HTR-8/SVneo (cell line): ENCODE results near the gene D2HGDH.
"Not testable (repeated sequence)": the region's sequence is repeated elsewhere in the genome, so short reads cannot be mapped to it uniquely, and the experiment has no call there.

Source experiments
- DNase-seq: peaks from one replicate; pipeline ENCODE4 v3.0.0; 2011; ENCODE audit warnings: low spot score, mixed read lengths; ENCODE audit not compliant: insufficient read length
- FAIRE-seq: peaks from 2 replicates; lab custom pipeline; 2011; peaks lifted over from hg19 to GRCh38; lab: Jason Lieb, UNC

Gene D2HGDH

DNA sequence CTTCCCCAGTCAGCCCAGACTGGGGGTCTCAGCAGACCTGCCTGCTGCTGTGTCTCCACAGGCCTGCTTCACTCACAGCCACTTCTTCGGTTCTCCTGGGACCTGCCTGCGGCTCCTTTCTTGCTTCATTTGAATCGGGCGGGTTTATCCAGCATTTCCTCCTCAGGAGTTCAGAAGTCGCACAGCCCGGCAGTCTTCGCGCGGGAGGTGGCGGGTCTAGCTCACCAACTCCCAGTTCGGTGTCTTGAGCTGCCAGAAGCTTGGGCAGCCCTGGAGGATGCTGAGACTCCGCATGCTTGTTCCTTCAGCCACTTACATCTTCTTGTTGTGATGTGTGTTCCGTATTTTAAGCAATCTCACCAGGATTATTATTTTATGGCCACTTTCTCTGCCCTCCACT is 10.8 kb downstream of the D2HGDH start:
- DNase-seq: no peak
- no peak for FAIRE-seq

DNA sequence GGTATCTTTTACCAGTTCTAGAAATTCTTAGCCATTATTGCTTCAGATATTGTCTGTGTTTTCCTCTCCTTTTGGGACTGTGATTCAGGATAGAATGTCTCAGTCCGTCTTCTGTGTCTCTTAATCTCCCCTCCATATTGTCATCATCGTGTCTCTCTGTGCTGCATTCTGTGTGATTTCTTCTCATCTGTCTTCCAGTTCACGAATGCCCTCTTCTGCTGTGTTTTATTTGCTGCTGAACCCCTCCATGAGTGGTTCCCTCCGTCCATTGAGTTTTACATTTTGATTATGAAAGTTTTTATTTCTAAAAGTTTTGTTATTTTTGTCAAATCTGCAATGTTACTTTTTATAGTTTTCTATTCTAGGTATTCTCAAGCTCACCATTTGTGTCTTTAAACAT is 11.7 kb downstream of the D2HGDH start:
- FAIRE-seq: no peak
- no peak for DNase-seq

DNA sequence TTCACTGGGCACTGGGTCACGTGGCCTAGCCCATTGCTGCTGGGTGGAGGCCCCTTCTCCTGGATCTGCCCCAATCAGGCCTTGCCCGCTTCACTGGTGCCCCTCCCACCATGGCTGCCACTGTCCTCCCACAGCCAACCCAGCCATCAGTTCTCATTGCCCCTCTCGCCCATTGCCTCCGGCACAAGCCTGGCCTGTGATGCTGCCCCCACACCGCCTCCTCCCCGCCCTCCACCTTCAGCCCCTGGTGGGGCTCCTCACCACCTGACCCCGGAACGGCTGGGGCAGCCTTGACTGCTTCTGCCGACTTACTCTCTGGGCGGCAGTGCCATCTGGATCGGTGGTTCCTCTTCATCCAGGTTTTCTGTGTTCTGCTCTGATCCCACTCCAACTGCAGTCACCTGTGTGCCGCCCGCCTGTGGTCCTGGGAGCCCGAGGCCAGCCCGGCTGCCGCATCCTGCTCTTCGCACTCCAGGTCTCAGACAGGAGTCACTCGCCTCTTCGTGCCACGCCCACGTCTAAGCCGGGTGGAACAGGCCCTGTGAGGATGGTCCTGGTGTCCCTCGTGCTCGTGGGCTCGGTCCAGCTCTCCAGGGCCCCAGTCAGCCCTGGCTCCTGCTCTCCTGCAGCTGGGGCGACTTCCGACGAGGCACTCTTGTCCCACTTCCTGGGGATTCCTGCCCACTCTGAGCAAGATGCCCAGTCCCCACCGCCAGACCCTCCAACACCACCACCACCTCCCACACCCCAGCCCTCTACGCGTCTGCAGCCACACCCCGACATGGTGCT is 14.2 kb downstream of the D2HGDH start:
- no peak for FAIRE-seq
- DNase-seq: no peak

DNA sequence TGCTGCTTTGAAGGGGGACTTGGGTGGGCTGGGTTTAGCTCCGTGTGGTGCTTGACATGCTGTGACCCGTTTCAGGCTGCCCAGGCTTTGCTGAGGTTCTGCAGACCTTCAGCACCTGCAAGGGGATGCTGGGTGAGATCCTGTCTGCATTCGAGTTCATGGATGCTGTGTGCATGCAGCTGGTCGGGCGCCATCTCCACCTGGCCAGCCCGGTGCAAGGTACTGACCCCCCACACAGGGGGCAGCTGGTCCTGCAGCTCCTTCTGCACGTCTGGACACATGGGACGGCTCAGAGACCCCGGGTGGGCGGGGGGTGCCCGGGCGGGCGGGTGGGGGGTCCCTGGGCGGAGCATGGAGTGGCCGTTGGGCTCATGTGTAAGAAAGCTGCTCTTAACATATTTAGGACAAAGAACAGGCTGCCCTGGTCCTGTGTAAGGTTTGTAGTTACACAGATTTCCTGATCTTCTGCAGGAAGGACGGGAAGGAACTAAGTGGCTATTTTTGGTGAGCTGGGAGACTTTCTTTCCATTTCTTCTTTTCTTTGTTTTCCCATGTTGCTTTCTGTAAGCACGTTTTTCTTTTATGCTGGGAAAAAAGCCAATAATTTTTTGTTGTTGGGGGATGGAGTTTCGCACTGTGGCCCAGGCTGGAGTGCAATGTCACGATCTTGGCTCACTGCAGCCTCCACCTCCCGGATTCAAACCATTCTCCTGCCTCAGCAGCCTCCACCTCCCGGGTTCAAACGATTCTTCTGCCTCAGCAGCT is 15.8 kb downstream of the D2HGDH start:
- DNase-seq (no peak), FAIRE-seq (no peak)

DNA sequence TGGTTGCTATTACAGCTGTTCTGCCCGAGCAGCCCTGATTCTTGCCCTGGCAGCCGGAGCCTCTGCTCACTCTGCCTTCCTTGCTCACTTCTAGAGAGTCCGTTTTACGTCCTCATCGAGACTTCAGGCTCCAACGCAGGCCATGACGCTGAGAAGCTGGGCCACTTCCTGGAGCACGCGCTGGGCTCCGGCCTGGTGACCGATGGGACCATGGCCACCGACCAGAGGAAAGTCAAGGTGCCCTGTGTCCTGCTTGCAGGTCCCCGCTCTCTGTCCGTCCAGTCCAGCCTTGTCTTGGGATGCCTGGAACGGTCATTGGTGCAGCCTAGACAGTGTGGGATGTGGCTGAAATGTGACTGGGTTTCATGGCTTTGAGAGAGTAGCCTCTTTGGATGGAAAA is 16.7 kb downstream of the D2HGDH start:
- DNase-seq (no peak), FAIRE-seq (no peak)

DNA sequence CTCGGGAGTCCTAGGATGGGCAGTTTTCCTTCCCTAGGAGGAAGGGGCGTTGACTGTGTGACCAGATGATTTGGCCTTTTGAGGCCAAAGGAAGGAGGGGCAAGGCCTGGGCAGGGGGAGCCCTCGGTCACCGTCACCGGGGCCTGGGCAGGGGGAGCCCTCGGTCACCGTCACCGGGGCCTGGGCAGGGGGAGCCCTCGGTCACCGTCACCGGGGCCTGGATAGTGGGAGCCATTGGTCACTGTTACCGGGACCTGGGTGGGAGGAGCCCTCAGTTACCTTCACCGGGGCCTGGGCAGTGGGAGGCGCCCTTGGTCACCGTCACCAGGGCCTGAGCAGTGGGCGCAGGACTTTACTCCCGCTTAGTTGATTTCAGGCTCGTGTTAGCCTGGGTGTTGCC is 17.3 kb downstream of the D2HGDH start:
- FAIRE-seq: no peak
- DNase-seq: no peak

DNA sequence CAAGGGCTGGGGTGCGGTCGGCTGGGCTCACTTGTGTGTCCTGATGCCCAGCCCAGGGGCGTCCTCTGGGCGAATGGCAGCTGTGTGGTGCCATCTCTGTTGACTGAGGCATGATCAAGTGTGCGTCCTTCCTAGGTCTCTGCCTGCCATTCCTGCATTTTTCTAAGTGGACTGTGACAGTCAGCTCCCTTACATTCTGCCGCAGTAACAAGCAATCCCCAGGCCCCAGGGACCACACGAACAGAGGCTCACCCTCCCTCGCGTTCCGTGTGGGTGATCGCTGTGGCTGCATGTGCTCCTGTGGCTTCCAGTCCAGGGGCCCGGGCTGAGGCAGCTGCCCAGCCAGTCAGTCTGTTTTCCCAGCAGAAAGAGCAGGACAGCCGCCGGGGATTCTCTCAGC is 17.8 kb downstream of the D2HGDH start:
- FAIRE-seq: no peak
- no peak for DNase-seq

DNA sequence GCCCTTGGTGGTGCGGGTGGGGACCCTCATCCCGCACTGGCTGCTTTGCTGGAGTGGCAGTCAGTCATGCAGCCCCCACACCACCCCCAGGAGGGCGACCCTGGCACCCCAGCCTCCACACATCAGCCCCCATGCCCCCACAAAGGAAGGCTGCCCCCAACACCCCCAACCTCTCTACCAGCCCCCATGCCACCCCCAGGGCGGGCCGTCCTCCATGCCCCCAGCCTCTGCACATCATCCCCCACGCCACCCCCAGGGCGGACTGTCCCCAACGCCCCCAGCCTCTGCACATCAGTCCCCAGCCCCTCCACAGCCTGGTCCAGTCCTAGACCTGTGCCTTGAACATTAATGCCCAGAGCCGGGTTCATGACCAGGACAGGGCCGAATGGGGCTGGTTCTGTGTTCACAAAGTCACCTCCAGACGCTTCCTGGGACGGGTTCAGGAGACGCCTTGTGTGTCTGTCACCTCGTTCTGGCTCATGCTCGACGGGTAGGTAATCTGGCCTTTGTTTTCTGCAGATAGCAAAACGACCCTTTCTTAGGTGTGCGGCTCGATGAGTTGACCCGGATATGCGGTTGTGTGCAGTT is 18.4 kb downstream of the D2HGDH start:
- DNase-seq (no peak), FAIRE-seq (no peak)

DNA sequence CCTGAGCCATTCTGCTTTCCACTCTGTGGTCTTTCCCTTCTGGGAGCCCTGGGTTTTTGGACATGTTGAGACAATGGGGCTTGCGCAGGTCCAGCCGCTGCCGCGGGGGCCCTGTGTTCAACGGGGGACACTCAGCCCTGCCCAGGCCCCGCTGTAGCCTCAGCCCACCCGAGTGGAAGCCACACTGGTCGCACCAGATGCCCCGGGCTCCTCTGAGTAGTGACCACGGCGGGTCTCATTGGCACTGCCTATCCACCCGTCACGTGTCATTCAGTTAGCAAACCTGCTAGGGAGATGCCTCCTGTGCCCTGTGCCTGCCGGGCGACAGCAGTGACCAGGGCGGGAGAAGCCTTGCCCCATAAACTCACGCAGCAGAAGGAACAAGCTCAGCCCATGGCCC is 19.1 kb downstream of the D2HGDH start:
- FAIRE-seq (no peak), DNase-seq (no peak)

DNA sequence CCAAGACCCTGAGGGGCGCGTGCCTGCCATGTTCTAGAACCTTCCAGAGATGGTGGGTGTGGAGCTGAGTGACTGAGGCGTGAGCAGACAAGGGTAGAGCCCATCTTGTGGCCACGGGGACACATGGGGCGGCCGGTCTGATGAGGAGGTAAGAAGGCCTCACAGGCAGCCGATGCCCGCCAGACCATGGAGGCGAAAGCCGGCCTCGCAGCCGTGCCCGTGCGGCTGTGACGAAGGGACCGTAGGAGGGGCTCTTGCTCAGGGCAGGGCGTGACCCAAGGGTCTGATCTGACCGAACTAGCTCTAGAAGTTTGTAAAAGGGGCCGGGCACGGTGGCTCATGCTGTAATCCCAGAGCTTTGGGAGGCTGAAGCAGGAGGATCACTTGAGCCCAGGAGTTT is 19.6 kb downstream of the D2HGDH start:
- FAIRE-seq (no peak), DNase-seq (no peak)

DNA sequence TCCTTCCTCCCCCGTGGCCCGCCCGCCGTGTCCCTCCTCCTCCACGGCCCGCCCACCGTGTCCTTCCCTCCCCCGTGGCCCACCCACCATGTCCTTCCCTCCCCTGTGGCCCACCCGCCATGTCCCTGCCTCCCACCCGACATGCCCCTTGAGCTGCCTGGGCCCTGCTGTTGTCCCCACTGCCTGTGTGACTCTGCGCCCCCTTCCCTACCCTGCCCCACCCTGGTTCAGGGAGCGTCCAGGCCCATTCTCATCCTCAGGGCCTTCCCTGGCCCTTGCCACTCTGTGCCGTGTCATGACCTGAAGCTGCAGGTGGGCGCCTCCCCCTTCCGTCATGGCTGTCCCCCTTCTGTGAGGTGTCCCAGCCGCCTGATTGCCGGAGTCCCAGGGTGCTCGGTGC is 20.7 kb downstream of the D2HGDH start:
- DNase-seq (no peak), FAIRE-seq (no peak)

DNA sequence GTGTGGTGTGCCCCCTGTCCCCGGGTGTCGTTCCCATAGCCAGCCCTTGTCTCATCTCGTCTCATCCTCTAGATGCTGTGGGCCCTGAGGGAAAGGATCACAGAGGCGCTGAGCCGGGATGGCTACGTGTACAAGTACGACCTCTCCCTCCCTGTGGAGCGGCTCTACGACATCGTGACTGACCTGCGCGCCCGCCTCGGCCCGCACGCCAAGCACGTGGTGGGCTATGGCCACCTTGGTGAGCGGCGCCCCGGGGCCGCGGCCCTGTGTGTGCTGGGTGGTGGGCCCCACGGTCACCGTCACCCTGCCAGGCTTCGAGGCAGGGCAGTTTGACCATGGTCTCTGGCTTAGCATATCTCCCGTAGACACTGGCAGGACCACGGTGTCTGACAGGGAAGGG is 21.3 kb downstream of the D2HGDH start:
- DNase-seq (no peak), FAIRE-seq (no peak)

DNA sequence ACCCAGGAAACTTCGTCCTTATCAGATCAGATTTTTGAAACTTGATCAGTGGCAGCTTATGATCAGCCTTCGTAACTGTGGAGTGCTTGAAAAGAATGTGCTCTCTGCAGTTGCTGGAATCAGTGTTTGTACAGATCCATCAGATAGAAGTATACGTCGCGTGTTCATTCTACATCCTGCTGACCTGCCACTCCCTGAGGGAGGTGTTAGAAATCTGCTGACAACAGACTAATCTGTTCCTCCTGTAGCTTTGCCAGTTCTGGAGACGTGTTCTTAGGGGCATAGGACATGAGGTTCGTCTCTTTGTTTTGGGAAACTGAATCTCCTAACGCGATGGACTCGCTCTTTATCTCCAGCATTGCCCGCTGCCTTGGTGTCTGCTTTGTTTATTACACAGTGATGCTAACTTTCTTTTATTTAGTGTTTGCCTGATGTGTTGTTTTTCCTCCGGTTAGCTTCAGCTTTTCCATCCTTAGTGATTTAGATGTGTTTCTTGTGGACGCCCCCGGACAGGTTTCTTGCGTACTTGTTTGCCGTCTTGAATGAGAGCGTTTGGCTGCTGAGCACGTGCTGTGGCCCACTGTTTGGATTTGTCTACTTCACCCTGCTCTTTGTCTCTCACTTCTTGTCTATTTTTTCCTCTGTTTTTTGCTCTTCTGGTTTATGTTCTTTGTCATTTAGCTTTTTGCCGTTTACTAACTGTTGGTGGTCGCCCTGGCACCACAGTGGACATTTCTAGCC is 24.8 kb downstream of the D2HGDH start:
- no peak for DNase-seq
- no peak for FAIRE-seq

DNA sequence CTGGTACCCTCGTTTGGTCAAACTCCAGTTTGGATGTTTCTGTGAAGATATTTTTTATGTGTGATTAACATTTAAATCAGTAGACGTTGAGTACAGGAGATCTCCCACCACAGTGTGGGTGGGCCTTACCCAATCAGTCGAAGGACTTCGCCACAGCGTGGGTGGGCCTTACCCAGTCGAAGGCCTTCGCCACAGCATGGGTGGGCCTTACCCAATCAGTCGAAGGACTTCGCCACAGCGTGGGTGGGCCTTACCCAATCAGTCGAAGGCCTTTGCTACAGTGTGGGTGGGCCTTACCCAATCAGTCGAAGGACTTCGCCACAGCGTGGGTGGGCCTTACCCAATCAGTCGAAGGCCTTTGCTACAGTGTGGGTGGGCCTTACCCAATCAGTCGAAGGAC is 25.5 kb downstream of the D2HGDH start:
- FAIRE-seq, DNase-seq: not testable (repeated sequence)

DNA sequence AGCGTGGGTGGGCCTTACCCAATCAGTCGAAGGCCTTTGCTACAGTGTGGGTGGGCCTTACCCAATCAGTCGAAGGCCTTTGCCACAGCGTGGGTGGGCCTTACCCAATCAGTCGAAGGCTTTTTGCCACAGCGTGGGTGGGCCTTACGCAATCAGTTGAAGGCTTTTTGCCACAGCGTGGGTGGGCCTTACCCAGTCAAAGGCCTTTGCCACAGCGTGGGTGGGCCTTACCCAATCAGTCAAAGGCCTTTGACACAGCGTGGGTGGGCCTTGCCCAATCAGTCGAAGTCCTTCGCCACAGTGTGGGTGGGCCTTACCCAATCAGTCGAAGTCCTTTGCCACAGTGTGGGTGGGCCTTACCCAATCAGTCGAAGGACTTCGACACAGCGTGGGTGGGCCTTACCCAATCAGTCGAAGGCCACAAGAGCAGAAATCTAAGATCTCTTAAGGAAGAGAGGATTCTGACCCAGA is 25.9 kb downstream of the D2HGDH start:
- DNase-seq: no peak
- FAIRE-seq: no peak

DNA sequence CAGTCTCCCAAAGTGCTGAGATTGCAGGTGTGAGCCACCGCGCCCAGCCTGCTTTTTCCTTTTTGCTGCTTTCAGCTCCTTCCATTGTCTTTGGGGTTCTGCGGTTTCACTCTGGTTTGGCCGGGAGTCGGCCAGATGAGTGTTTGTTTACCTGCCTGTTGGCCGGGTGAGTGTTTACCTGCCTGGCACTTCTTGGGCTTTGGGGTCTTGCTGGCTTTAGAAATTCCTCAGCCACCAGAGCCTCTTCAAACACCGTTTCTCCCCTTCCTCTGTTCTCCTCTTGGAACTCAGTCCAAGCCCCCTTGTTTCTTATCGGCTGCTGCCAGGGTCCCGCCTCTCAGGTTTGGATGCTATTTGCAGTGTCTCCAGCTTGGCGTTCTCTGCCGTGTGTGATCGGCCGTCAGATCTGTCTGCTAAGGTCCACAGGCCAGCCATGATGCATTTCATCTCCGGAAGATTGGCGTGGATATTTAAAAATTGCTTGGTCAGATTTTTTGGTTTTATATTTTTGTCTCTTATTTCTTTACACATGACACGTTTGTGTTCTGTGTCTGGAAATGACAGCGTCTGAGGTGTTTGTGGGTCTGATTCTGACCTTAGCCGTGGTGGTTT is 28.0 kb downstream of the D2HGDH start:
- DNase-seq (no peak), FAIRE-seq (no peak)

DNA sequence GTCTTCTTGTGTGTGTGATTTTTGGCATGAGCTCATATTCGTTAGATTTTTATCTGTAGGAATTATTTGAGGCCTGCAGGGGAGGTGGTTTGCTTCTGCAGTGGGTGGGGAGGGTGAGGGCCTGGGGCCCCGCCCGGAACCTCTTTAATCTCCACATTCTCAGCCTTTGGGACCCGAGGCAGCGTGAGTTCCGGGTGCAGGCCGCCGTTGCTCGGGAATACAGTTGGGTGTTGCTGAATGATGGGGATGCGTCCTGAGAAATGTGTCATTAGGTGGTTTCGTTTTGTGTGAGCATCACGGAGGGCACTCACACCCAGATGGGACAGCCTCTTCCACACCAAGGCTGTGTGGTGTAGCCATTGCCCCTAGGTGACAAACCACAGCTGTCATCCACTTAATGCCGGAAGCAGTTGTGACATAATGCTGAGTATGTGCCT is 28.5 kb downstream of the D2HGDH start:
- DNase-seq: no peak
- no peak for FAIRE-seq

DNA sequence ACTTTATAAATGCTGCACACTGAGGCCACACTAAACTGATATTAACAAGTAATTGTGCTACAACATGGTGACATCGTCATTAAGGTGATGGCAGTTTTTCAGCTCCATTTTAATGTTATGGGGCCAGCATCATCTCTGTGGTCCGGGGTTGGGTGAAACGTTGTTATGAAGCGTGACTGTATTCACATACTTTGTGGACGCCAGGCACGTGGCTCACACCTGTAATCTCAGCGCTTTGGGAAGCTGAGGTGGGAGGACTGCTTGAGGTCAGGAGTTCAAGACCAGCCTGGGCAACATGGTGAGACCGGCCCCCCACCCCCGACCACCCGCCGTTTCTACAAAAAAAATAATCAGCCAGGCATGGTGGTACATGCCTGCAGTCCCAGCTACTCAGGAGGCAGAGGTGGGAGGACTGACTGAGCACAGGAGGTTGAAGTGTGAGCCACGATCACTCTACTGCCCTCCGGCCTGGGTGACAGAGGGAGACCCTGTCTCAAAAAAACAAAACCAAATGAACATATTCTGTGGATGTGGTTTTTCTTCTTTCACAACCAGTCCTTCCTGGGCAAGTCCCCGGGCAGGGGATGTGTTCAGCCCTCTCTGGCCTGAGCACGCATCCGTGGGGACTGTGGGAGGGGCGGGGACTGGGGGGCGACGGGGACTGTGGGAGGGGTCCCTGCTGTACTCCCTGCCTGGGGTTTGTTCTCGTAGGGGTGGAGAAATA is 29.3 kb downstream of the D2HGDH start:
- DNase-seq (no peak), FAIRE-seq (no peak)
